HepG2 (cell line): ENCODE data around the gene OAS3. TPM values are rescaled to one million over a fixed set of nuclear protein-coding genes. Genes with fewer than 3 reads are reported as not detected.
"Not testable (repeated sequence)": the region's sequence is repeated elsewhere in the genome, so short reads cannot be mapped to it uniquely, and the experiment has no call there.

Source experiments
- ATAC-seq: fragments of 200-7000 bp; cut with Tn5 transposase; 3 replicates; pipeline ENCODE4 v1.9.1; 2020; ENCODE audit warnings: mild to moderate bottlenecking, moderate library complexity
- BruUV-seq: library from RNA; stranded (reverse); fragments of 400-500 nt; replicated peaks from 2 replicates; lab custom pipeline; 2021; lab: Mats Ljungman, UMichigan
- CTCF ChIA-PET: fragments of 300-600 bp; formaldehyde crosslinking; extraction: SDS; loops from one replicate; lab custom pipeline; 2021; ENCODE audit warnings: low total read pairs, inconsistent platforms, low intra/inter-chr PET ratio; lab: Yijun Ruan, JAX
- POLR2A ChIA-PET: fragments of 350-600 bp; sonication (Branson Sonifier 250); formaldehyde crosslinking; loops from one replicate; lab custom pipeline; 2020; ENCODE audit warnings: antibody characterized with exemption, inconsistent platforms; lab: Yijun Ruan, JAX
- DNase-seq: peaks from one replicate; pipeline ENCODE4 v3.0.0-alpha.2; 2015; ENCODE audit warnings: low spot score
- FAIRE-seq: peaks from 3 replicates; lab custom pipeline; 2011; peaks lifted over from hg19 to GRCh38; lab: Jason Lieb, UNC
- H2AFZ ChIP-seq: one replicate; pipeline ENCODE4 v1.6.1; 2011; ENCODE audit warnings: low read length, inconsistent platforms
- H3K27ac ChIP-seq: fragments of 300-600 bp; 3 replicates; pipeline ENCODE4 v1.8.0; 2011; ENCODE audit warnings: mixed run types, mild to moderate bottlenecking, mixed read lengths, low read length, inconsistent platforms; ENCODE audit not compliant: insufficient read depth; ENCODE audit errors: extremely low read length
- H3K27me3 ChIP-seq, 2 experiments: fragments of 200-600 bp in 1 of 2; 2 replicates in 1 of 2; 3 replicates in 1 of 2; pipeline versions ENCODE4 v1.6.0 to v1.8.0; 2011; ENCODE audit warnings: low read length in 2 of 2, mild to moderate bottlenecking in 2 of 2, moderate library complexity in 2 of 2, inconsistent platforms in 1 of 2; ENCODE audit not compliant: insufficient read depth in 2 of 2, control insufficient read depth in 1 of 2
- H3K36me3 ChIP-seq, 2 experiments: fragments of 200-600 bp in 1 of 2; replicated peaks in 1 of 2; 2 replicates in 1 of 2; 3 replicates in 1 of 2; pipeline versions ENCODE4 v1.5.1 to v1.8.0; 2011; ENCODE audit warnings: low read length in 2 of 2, inconsistent platforms in 1 of 2; ENCODE audit not compliant: insufficient read depth in 2 of 2, control insufficient read depth in 1 of 2
- H3K4me1 ChIP-seq: 2 replicates; pipeline ENCODE4 v1.5.1; 2012; ENCODE audit warnings: low read length, inconsistent platforms; ENCODE audit not compliant: insufficient read depth
- H3K4me2 ChIP-seq: 2 replicates; pipeline ENCODE4 v1.6.0; 2011; ENCODE audit warnings: low read depth, low read length, inconsistent platforms
- H3K4me3 ChIP-seq, 3 experiments: fragments of 200-600 bp in 1 of 3; sonication (generic), shearing (Covaris generic) in 1 of 3; replicated peaks in 1 of 3; 2 replicates each; pipeline ENCODE4 v1.5.1; 2011 to 2016; ENCODE audit warnings: low read length in 3 of 3, inconsistent platforms in 2 of 3, low read depth in 2 of 3, mild to moderate bottlenecking in 2 of 3, control low read depth in 1 of 3, mixed read lengths in 1 of 3; ENCODE audit not compliant: insufficient read depth in 1 of 3
- H3K79me2 ChIP-seq: one replicate; pipeline ENCODE4 v1.6.1; 2011; ENCODE audit warnings: low read length, inconsistent platforms; ENCODE audit not compliant: insufficient read depth
- H3K9ac ChIP-seq: 2 replicates; pipeline ENCODE4 v1.6.0; 2011; ENCODE audit warnings: mild to moderate bottlenecking, low read depth, low read length, inconsistent platforms; ENCODE audit not compliant: insufficient read depth
- H3K9me3 ChIP-seq: 2 replicates; pipeline ENCODE4 v1.5.1; 2012; ENCODE audit warnings: mild to moderate bottlenecking, low read length
- H4K20me1 ChIP-seq: 2 replicates; pipeline ENCODE4 v1.6.0; 2011; ENCODE audit warnings: inconsistent platforms, mild to moderate bottlenecking, low read length, moderate library complexity; ENCODE audit not compliant: insufficient read depth
- CHD2 ChIP-seq: IDR thresholded peaks from 2 replicates; pipeline ENCODE4 v1.6.1; 2011; ENCODE audit warnings: low read depth, low read length, improper control_type of control experiment
- ZMYM3 ChIP-seq: sonication (generic); formaldehyde crosslinking; IDR thresholded peaks from 2 replicates; pipeline ENCODE4 v1.5.1; 2020; ENCODE audit warnings: mild to moderate bottlenecking, missing genetic modification reagents
- ZNF12 ChIP-seq: sonication (generic); formaldehyde crosslinking; IDR thresholded peaks from 2 replicates; pipeline ENCODE4 v1.5.0; 2020; ENCODE audit warnings: missing genetic modification reagents
- WGBS: methylation state at CpG from one replicate; pipeline ENCODE4 v1.1.6; 2017; ENCODE audit warnings: low lambda C conversion rate; 5-methylcytosine and 5-hydroxymethylcytosine counted together
- in situ Hi-C: cut with HindIII; loops from 2 replicates; pipeline ENCODE4 v1.10.0; 2017; ENCODE audit warnings: low pct_unique_long_range_greater_than_20kb; ENCODE audit not compliant: extremely low pct_ligation_motif_present
- intact Hi-C: fragments of 100-400 bp; cut with micrococcal nuclease; formaldehyde crosslinking; loops from one replicate; pipeline ENCODE4 v1.10.0; 2022; ENCODE audit not compliant: unreplicated experiment
- polyA plus RNA-seq, 8 experiments: library from polyadenylated mRNA; depleted of rRNA in 3 of 8; stranded (reverse) in 7 of 8; unstranded in 1 of 8; fragments of >200 nt; fragmentation: Illumina TruSeq in 4 of 8; extraction: Trizol in 4 of 8; gene quantifications; 2 replicates each; pipeline versions ENCODE4 v1.2.1 to v1.2.3, GENCODE V29; 2011 to 2016; ENCODE audit warnings: low read depth in 4 of 8, missing spikeins in 1 of 8, mixed read lengths in 1 of 8; ENCODE audit not compliant: insufficient read depth in 1 of 8
- total RNA-seq, 5 experiments: library from RNA; depleted of rRNA; stranded (reverse); fragments of >200 nt; fragmentation: Illumina TruSeq; extraction: Trizol; gene quantifications; 2 replicates each; pipeline ENCODE4 v1.2.3, GENCODE V29; 2016; ENCODE audit warnings: low read depth in 1 of 5
- TF ChIP-seq, protein P1 (sequence below), 2 experiments: sonication (generic) in 1 of 2; formaldehyde crosslinking in 1 of 2; IDR thresholded peaks; 2 replicates each; pipeline versions ENCODE4 v1.4.0 to v1.6.1; 2016 to 2020; ENCODE audit warnings: borderline replicate concordance in 1 of 2, low read depth in 1 of 2, mild to moderate bottlenecking in 1 of 2, missing genetic modification reagents in 1 of 2

Gene OAS3
- total and polyA plus RNA-seq, 2 of the 13 experiments (the other 11 are each of a cell fraction or from before 2014, with no cell fraction given): 4.8 to 10.5 TPM

DNA sequence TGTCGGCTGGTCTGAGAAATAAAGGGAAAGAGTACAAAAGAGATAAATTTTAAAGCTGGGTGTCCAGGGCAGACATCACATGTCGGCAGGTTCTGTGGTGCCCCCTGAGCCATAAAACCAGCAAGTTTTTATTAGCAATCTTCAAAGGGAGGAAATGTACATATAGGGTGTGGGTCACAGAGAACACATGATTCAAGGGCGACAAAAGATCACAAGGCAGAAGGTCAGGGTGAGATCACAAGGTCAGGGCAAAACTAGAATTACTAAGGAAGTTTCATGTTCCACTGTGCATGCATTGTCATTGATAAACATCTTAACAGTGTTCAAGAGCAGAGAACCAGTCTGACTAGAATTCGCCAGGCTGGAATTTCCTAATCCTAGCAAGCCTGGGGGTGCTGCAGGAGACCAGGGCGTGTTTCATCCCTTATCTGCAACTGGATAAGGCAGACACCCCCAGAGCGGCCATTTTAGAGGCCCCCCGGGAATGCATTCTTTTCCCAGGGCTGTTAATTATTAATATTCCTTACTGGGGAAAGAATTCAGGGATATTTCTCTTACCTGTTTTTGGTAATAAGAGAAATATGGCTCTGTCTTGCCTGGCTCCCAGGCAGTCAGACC, 11.7 kb upstream of the OAS3 start (continued):
- TF ChIP-seq, protein P1, sequence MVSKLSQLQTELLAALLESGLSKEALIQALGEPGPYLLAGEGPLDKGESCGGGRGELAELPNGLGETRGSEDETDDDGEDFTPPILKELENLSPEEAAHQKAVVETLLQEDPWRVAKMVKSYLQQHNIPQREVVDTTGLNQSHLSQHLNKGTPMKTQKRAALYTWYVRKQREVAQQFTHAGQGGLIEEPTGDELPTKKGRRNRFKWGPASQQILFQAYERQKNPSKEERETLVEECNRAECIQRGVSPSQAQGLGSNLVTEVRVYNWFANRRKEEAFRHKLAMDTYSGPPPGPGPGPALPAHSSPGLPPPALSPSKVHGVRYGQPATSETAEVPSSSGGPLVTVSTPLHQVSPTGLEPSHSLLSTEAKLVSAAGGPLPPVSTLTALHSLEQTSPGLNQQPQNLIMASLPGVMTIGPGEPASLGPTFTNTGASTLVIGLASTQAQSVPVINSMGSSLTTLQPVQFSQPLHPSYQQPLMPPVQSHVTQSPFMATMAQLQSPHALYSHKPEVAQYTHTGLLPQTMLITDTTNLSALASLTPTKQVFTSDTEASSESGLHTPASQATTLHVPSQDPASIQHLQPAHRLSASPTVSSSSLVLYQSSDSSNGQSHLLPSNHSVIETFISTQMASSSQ (IDR thresholded peaks at IDR 0.05; ENCODE audit: low read depth): peak; percentile 63
- TF ChIP-seq, protein P1 (CRISPR knock-in tag; IDR thresholded peaks at IDR 0.05; ENCODE audit: borderline replicate concordance): not testable (repeated sequence)

DNA sequence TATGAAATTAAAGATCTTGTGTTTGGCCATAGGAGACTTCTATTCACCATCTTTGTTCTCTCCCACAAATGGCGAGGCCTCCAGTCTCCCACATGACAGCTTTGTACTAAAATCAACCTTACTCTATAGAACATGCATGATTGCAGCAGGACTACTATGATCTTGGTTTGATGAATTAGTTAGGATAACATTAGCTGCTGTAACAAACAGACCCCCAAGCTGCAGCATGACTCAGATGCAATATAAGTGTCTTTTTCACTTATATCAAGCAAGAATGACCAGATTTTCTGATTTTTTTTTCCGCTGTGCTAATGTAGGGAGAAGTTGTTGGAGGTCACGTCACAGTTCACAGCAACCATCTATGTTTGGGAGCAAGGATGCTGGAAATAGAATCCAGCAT, 10.8 kb upstream of the OAS3 start:
- Histone ChIP-seq H4K20me1 (no peaks in the 10 kb centered on the region), H3K27me3 (no peaks in the 10 kb centered on the region), H3K27ac (no peak overlapping the region), H2AFZ (no peak overlapping the region), H3K4me3 (no peak overlapping the region), H3K4me2 (no peak overlapping the region), H3K9ac (no peak overlapping the region), H3K9me3 (no peaks in the 10 kb centered on the region; the same call in 1 of the 2 replicates), H3K36me3 (no peaks in the 10 kb centered on the region), H3K79me2 (no peaks in the 10 kb centered on the region), H3K4me1 (peaks cover 43% of the 10 kb centered on the region)
- peak; percentile 97 for TF ChIP-seq ZNF12 (CRISPR knock-in tag)
- TF ChIP-seq ZMYM3: no peak
- TF ChIP-seq CHD2: no peak
- ATAC-seq: no peak
- ChIA-PET POLR2A (interaction anchor here (3.9 kb wide), 1 partner anchor 20 kb away, joined by 34 read pairs; the partner anchor contains the start of gene OAS1), CTCF (no interaction called here)
- no peak for DNase-seq
- WGBS: 54% methylated on average over 3 of the region's 3 CpGs
- in situ Hi-C loops: no loop called here
- no peak for FAIRE-seq
- BruUV-seq: no TSS peak
- intact Hi-C loops: no loop called here
